Germinal center (tissue), 1 donor: Measurements from ENCODE around the gene TRIM7.
"Not testable (repeated sequence)": the region's sequence is repeated elsewhere in the genome, so short reads cannot be mapped to it uniquely, and the experiment has no call there.

Source experiments
- DNase-seq: peaks from one replicate; pipeline ENCODE4 v3.0.0; 2012; ENCODE audit warnings: mixed read lengths, low spot score

TRIM7 gene

GRCh38 chr5:181233088-181233800, 28.2 kb upstream of the TRIM7 start:
- DNase-seq, result no peak

- no peak for DNase-seq
These were observed 27.6 kb upstream of the TRIM7 start for GRCh38 chr5:181232593-181232992.

- no peak for DNase-seq
These were observed 26.4 kb upstream of the TRIM7 start for GRCh38 chr5:181231432-181231831.

- no peak for DNase-seq
These were observed 25.6 kb upstream of the TRIM7 start for GRCh38 chr5:181230551-181230950.

GRCh38 chr5:181229996-181230395, 25.0 kb upstream of the TRIM7 start:
- no peak for DNase-seq

GRCh38 chr5:181224390-181225229, 19.6 kb upstream of the TRIM7 start:
- DNase-seq, result no peak

- DNase-seq, result no peak
These were observed 18.9 kb upstream of the TRIM7 start for GRCh38 chr5:181223729-181224389.

- DNase-seq, result peak; percentile 90
These were observed 18.2 kb upstream of the TRIM7 start, which contains the start of gene TRIM41 for GRCh38 chr5:181223058-181223728. TRIM41 (plus strand) TSS chr5:181223281; CDS start chr5:181224000, 719 bp downstream.

GRCh38 chr5:181222630-181223057, 17.6 kb upstream of the TRIM7 start:
- DNase-seq, result no peak

- DNase-seq, result peak; percentile 62
These were observed 17.0 kb upstream of the TRIM7 start for GRCh38 chr5:181221792-181222629.

GRCh38 chr5:181221105-181221791, 16.3 kb upstream of the TRIM7 start:
- DNase-seq, result no peak

- DNase-seq, result no peak
These were observed 15.2 kb upstream of the TRIM7 start for GRCh38 chr5:181220178-181220515.

- no peak for DNase-seq
These were observed 14.5 kb upstream of the TRIM7 start for GRCh38 chr5:181219262-181220177.

GRCh38 chr5:181218795-181219124, 13.8 kb upstream of the TRIM7 start:
- DNase-seq, result no peak

- DNase-seq, result no peak
These were observed 12.7 kb upstream of the TRIM7 start for GRCh38 chr5:181217803-181218062.

GRCh38 chr5:181217111-181217802, 12.3 kb upstream of the TRIM7 start:
- peak; percentile 47 for DNase-seq

- DNase-seq, result no peak
These were observed 11.3 kb upstream of the TRIM7 start for GRCh38 chr5:181215997-181216989.

- DNase-seq, result not testable (repeated sequence)
These were observed 9.3 kb upstream of the TRIM7 start for GRCh38 chr5:181214249-181214648.
